Breast epithelium (tissue), 3 donors: ENCODE results near the gene CHST8.

Experiments
- CTCF ChIP-seq, 3 donors: fragments of 450-650 bp; IDR thresholded peaks; one replicate each; pipeline ENCODE4 v1.5.1; 2016 to 2017; ENCODE audit warnings: antibody characterized with exemption in 3 of 3, mild to moderate bottlenecking in 3 of 3, moderate library complexity in 3 of 3
- POLR2A ChIP-seq: fragments of 450-650 bp; IDR thresholded peaks from one replicate; pipeline ENCODE4 v1.6.1; 2016; ENCODE audit warnings: antibody characterized with exemption, mild to moderate bottlenecking, moderate library complexity
- POLR2AphosphoS5 ChIP-seq, 3 donors: sonication (generic); formaldehyde crosslinking; IDR thresholded peaks; one replicate each; pipeline ENCODE4 v1.6.1; 2017; ENCODE audit warnings: antibody characterized with exemption in 3 of 3

DNA sequence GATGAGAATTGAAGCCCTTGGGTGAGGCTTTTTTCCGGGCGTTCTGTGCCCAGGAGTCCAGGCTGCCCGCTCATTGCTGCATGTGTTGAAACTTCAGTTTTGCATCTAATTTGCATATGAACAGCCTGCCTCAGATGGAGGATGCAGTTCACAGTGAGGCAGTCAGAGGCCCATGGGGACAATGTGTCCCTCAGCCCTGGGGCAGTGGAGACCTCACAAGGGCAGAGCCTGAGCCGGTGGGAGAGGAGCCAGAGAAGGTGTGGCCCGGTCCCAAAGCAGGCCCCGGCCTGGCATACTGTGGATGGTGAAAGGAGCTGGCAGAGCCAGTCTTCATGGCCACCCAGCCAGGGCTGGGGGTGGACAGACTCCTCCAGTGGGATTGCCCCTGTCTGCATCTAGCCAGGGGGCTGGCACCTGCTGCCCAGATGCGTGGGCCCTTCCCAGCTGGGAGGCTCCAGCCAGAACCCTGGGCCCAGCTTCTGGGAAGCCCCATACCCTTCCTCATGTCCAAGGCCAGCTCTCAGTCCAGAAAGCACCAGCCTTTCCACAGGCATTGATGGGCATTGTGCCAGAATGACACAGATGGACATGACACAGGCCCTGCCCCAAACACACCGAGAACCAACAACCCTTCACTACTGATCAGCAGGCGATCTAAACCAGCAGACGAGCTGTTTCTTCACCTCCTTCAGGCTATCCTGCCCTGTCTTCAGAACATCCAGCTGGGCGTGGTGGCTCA is 142.0 kb downstream of the CHST8 start:
- TF ChIP-seq CTCF (IDR thresholded peaks at IDR 0.05) (no peak), POLR2A (no peak), POLR2AphosphoS5 (IDR thresholded peaks at IDR 0.05) (no peak)
